NT2/D1 (cell line): ENCODE results near the gene OTOGL.
"Not testable (repeated sequence)": the region's sequence is repeated elsewhere in the genome, so short reads cannot be mapped to it uniquely, and the experiment has no call there.

ENCODE experiments used
- DNase-seq: peaks from one replicate; pipeline ENCODE4 v3.0.0-alpha.2; 2011; ENCODE audit warnings: low read depth, low spot score
- H3K27me3 ChIP-seq: 2 replicates; pipeline ENCODE4 v1.6.0; 2011; ENCODE audit warnings: mild to moderate bottlenecking; ENCODE audit not compliant: insufficient read length, insufficient read depth
- H3K36me3 ChIP-seq: 2 replicates; pipeline ENCODE4 v1.6.1; 2011; ENCODE audit warnings: mild to moderate bottlenecking, low read length, mixed read lengths; ENCODE audit not compliant: insufficient read depth, insufficient read length
- H3K4me1 ChIP-seq: 2 replicates; pipeline ENCODE4 v1.5.1; 2011; ENCODE audit not compliant: insufficient read depth, insufficient read length
- H3K4me3 ChIP-seq: 2 replicates; pipeline ENCODE4 v1.5.1; 2011; ENCODE audit warnings: low read depth; ENCODE audit not compliant: insufficient read length
- H3K9ac ChIP-seq: 2 replicates; pipeline ENCODE4 v1.6.0; 2011; ENCODE audit warnings: low read depth; ENCODE audit not compliant: insufficient read length
- H3K9me3 ChIP-seq: 2 replicates; pipeline ENCODE4 v1.5.1; 2011; ENCODE audit warnings: mild to moderate bottlenecking, low read length; ENCODE audit not compliant: insufficient read depth
- SUZ12 ChIP-seq: IDR thresholded peaks from 2 replicates; pipeline ENCODE4 v1.6.1; 2011; ENCODE audit not compliant: insufficient read length, insufficient read depth; ENCODE audit errors: extremely low read depth
- YY1 ChIP-seq: IDR thresholded peaks from 2 replicates; pipeline ENCODE4 v1.6.1; 2011; ENCODE audit not compliant: insufficient read length, insufficient read depth
- ZNF274 ChIP-seq: IDR thresholded peaks from 2 replicates; pipeline ENCODE4 v1.6.1; 2011; ENCODE audit warnings: mild to moderate bottlenecking, low read depth, low read length

The OTOGL gene

GRCh38 chr12:80135624-80136023, 36.3 kb downstream of the OTOGL start:
- no peak for TF ChIP-seq ZNF274
- no peak for TF ChIP-seq YY1
- TF ChIP-seq SUZ12, result no peak
- H3K9ac ChIP-seq, result no peak overlapping the region
- H3K36me3 ChIP-seq, result no peaks in the 10 kb centered on the region
- no peak for DNase-seq
- no peak overlapping the region for H3K4me3 ChIP-seq
- H3K9me3 ChIP-seq, result no peaks in the 10 kb centered on the region
- no peaks in the 10 kb centered on the region for H3K4me1 ChIP-seq
- H3K27me3 ChIP-seq, result no peaks in the 10 kb centered on the region

GRCh38 chr12:80140005-80140404, 40.7 kb downstream of the OTOGL start:
- Histone ChIP-seq H3K4me3 (no peak overlapping the region), H3K9ac (no peak overlapping the region), H3K27me3 (no peaks in the 10 kb centered on the region), H3K36me3 (no peaks in the 10 kb centered on the region), H3K9me3 (no peaks in the 10 kb centered on the region), H3K4me1 (no peaks in the 10 kb centered on the region)
- DNase-seq, result no peak
- TF ChIP-seq ZNF274, result no peak
- no peak for TF ChIP-seq SUZ12
- no peak for TF ChIP-seq YY1

- no peak for DNase-seq
- TF ChIP-seq SUZ12 (no peak), YY1 (no peak), ZNF274 (no peak)
- Histone ChIP-seq H3K4me1 (no peaks in the 10 kb centered on the region), H3K9me3 (no peaks in the 10 kb centered on the region), H3K9ac (no peak overlapping the region), H3K27me3 (no peaks in the 10 kb centered on the region), H3K4me3 (no peak overlapping the region), H3K36me3 (no peaks in the 10 kb centered on the region)
These were observed 43.3 kb downstream of the OTOGL start for GRCh38 chr12:80142640-80143039.

GRCh38 chr12:80143537-80143936, 44.2 kb downstream of the OTOGL start:
- no peak overlapping the region for H3K9ac ChIP-seq

GRCh38 chr12:80149547-80150313, 50.4 kb downstream of the OTOGL start:
- not testable (repeated sequence) for H3K9ac ChIP-seq

More at GRCh38 chr12:80143537-80143936, 44.2 kb downstream of the OTOGL start:
- no peaks in the 10 kb centered on the region for H3K36me3 ChIP-seq
- H3K27me3 ChIP-seq, result no peaks in the 10 kb centered on the region
- no peaks in the 10 kb centered on the region for H3K4me1 ChIP-seq
- H3K9me3 ChIP-seq, result no peaks in the 10 kb centered on the region
- no peak overlapping the region for H3K4me3 ChIP-seq
- TF ChIP-seq YY1 (no peak), SUZ12 (no peak), ZNF274 (no peak)
- DNase-seq, result no peak

GRCh38 chr12:80151131-80151530, 51.8 kb downstream of the OTOGL start:
- TF ChIP-seq YY1 (no peak), SUZ12 (no peak), ZNF274 (no peak)
- DNase-seq, result no peak
- H3K4me3 ChIP-seq, result no peak overlapping the region

More at GRCh38 chr12:80149547-80150313, 50.4 kb downstream of the OTOGL start:
- H3K27me3 ChIP-seq, H3K4me1 ChIP-seq, H3K9me3 ChIP-seq, DNase-seq, H3K4me3 ChIP-seq, H3K36me3 ChIP-seq: not testable (repeated sequence)
- peak; percentile 29 for TF ChIP-seq YY1

GRCh38 chr12:80154261-80154660, 54.9 kb downstream of the OTOGL start:
- no peaks in the 10 kb centered on the region for H3K4me1 ChIP-seq
- H3K4me3 ChIP-seq, result no peak overlapping the region
- TF ChIP-seq YY1 (no peak), SUZ12 (no peak), ZNF274 (no peak)
- DNase-seq, result no peak
- no peaks in the 10 kb centered on the region for H3K36me3 ChIP-seq
- H3K9ac ChIP-seq, result no peak overlapping the region
- peaks cover 3% of the 10 kb centered on the region; the same call in 1 of the 2 replicates for H3K9me3 ChIP-seq
- H3K27me3 ChIP-seq, result no peaks in the 10 kb centered on the region

More at GRCh38 chr12:80151131-80151530, 51.8 kb downstream of the OTOGL start:
- Histone ChIP-seq H3K9me3 (peaks cover 3% of the 10 kb centered on the region; the same call in 1 of the 2 replicates), H3K4me1 (no peaks in the 10 kb centered on the region), H3K9ac (no peak overlapping the region), H3K36me3 (no peaks in the 10 kb centered on the region), H3K27me3 (no peaks in the 10 kb centered on the region)
